HepG2 (cell line): ENCODE data around the gene NT5C. TPM values are rescaled to one million over a fixed set of nuclear protein-coding genes. Genes with fewer than 3 reads are reported as not detected.
A peak's percentile ranks its signal among the peaks of the same experiment; 100 is the strongest.

Source experiments
- ATAC-seq: fragments of 200-7000 bp; cut with Tn5 transposase; 3 replicates; pipeline ENCODE4 v1.9.1; 2020; ENCODE audit warnings: mild to moderate bottlenecking, moderate library complexity
- BruUV-seq: library from RNA; stranded (reverse); fragments of 400-500 nt; replicated peaks from 2 replicates; lab custom pipeline; 2021; lab: Mats Ljungman, UMichigan
- CTCF ChIA-PET: fragments of 300-600 bp; formaldehyde crosslinking; extraction: SDS; loops from one replicate; lab custom pipeline; 2021; ENCODE audit warnings: low total read pairs, inconsistent platforms, low intra/inter-chr PET ratio; lab: Yijun Ruan, JAX
- POLR2A ChIA-PET: fragments of 350-600 bp; sonication (Branson Sonifier 250); formaldehyde crosslinking; loops from one replicate; lab custom pipeline; 2020; ENCODE audit warnings: antibody characterized with exemption, inconsistent platforms; lab: Yijun Ruan, JAX
- DNase-seq: peaks from one replicate; pipeline ENCODE4 v3.0.0-alpha.2; 2015; ENCODE audit warnings: low spot score
- FAIRE-seq: peaks from 3 replicates; lab custom pipeline; 2011; peaks lifted over from hg19 to GRCh38; lab: Jason Lieb, UNC
- H2AFZ ChIP-seq: one replicate; pipeline ENCODE4 v1.6.1; 2011; ENCODE audit warnings: low read length, inconsistent platforms
- H3K27ac ChIP-seq: fragments of 300-600 bp; 3 replicates; pipeline ENCODE4 v1.8.0; 2011; ENCODE audit warnings: mixed run types, mild to moderate bottlenecking, mixed read lengths, low read length, inconsistent platforms; ENCODE audit not compliant: insufficient read depth; ENCODE audit errors: extremely low read length
- H3K27me3 ChIP-seq, 2 experiments: fragments of 200-600 bp in 1 of 2; 2 replicates in 1 of 2; 3 replicates in 1 of 2; pipeline versions ENCODE4 v1.6.0 to v1.8.0; 2011; ENCODE audit warnings: low read length in 2 of 2, mild to moderate bottlenecking in 2 of 2, moderate library complexity in 2 of 2, inconsistent platforms in 1 of 2; ENCODE audit not compliant: insufficient read depth in 2 of 2, control insufficient read depth in 1 of 2
- H3K36me3 ChIP-seq, 2 experiments: fragments of 200-600 bp in 1 of 2; replicated peaks in 1 of 2; 2 replicates in 1 of 2; 3 replicates in 1 of 2; pipeline versions ENCODE4 v1.5.1 to v1.8.0; 2011; ENCODE audit warnings: low read length in 2 of 2, inconsistent platforms in 1 of 2; ENCODE audit not compliant: insufficient read depth in 2 of 2, control insufficient read depth in 1 of 2
- H3K4me1 ChIP-seq: 2 replicates; pipeline ENCODE4 v1.5.1; 2012; ENCODE audit warnings: low read length, inconsistent platforms; ENCODE audit not compliant: insufficient read depth
- H3K4me2 ChIP-seq: 2 replicates; pipeline ENCODE4 v1.6.0; 2011; ENCODE audit warnings: low read depth, low read length, inconsistent platforms
- H3K4me3 ChIP-seq, 3 experiments: fragments of 200-600 bp in 1 of 3; sonication (generic), shearing (Covaris generic) in 1 of 3; replicated peaks in 1 of 3; 2 replicates each; pipeline ENCODE4 v1.5.1; 2011 to 2016; ENCODE audit warnings: low read length in 3 of 3, inconsistent platforms in 2 of 3, low read depth in 2 of 3, mild to moderate bottlenecking in 2 of 3, control low read depth in 1 of 3, mixed read lengths in 1 of 3; ENCODE audit not compliant: insufficient read depth in 1 of 3
- H3K79me2 ChIP-seq: one replicate; pipeline ENCODE4 v1.6.1; 2011; ENCODE audit warnings: low read length, inconsistent platforms; ENCODE audit not compliant: insufficient read depth
- H3K9ac ChIP-seq: 2 replicates; pipeline ENCODE4 v1.6.0; 2011; ENCODE audit warnings: mild to moderate bottlenecking, low read depth, low read length, inconsistent platforms; ENCODE audit not compliant: insufficient read depth
- H3K9me3 ChIP-seq: 2 replicates; pipeline ENCODE4 v1.5.1; 2012; ENCODE audit warnings: mild to moderate bottlenecking, low read length
- H4K20me1 ChIP-seq: 2 replicates; pipeline ENCODE4 v1.6.0; 2011; ENCODE audit warnings: inconsistent platforms, mild to moderate bottlenecking, low read length, moderate library complexity; ENCODE audit not compliant: insufficient read depth
- ARID2 ChIP-seq: sonication (generic); formaldehyde crosslinking; IDR thresholded peaks from 2 replicates; pipeline ENCODE4 v1.8.1; 2022; ENCODE audit warnings: mild to moderate bottlenecking, missing genetic modification reagents, borderline replicate concordance
- ARID3A ChIP-seq: IDR thresholded peaks from 2 replicates; pipeline ENCODE4 v1.6.1; 2012; ENCODE audit warnings: low read depth, low read length, improper control_type of control experiment
- ARNT2 ChIP-seq: sonication (generic); formaldehyde crosslinking; IDR thresholded peaks from 2 replicates; pipeline ENCODE4 v1.8.0; 2022; ENCODE audit warnings: mild to moderate bottlenecking, low read depth, missing genetic modification reagents, moderate library complexity
- ATF7 ChIP-seq, 2 experiments: fragments of 450-650 bp in 1 of 2; sonication (generic) in 1 of 2; formaldehyde crosslinking in 1 of 2; IDR thresholded peaks; 2 replicates each; pipeline versions ENCODE4 v1.4.0 to v1.6.1; 2016 to 2020; ENCODE audit warnings: antibody characterized with exemption in 1 of 2, mild to moderate bottlenecking in 1 of 2, missing genetic modification reagents in 1 of 2
- HCFC1 ChIP-seq: fragments of 150-350 bp; IDR thresholded peaks from 2 replicates; pipeline ENCODE4 v1.6.1; 2014; ENCODE audit warnings: low read depth, low read length
- MIER2 ChIP-seq: IDR thresholded peaks from 2 replicates; pipeline ENCODE4 v1.6.1; 2016; ENCODE audit warnings: missing biosample characterization, missing genetic modification reagents
- NPAS2 ChIP-seq: sonication (generic); formaldehyde crosslinking; IDR thresholded peaks from 2 replicates; pipeline ENCODE4 v1.8.0; 2022; ENCODE audit warnings: mild to moderate bottlenecking, missing genetic modification reagents, borderline replicate concordance
- SAP130 ChIP-seq: IDR thresholded peaks from 2 replicates; pipeline ENCODE4 v1.6.1; 2016; ENCODE audit warnings: low read depth
- SKIL ChIP-seq: sonication (generic); formaldehyde crosslinking; IDR thresholded peaks from 2 replicates; pipeline ENCODE4 v1.8.0; 2022; ENCODE audit warnings: missing genetic modification reagents, mild to moderate bottlenecking, moderate library complexity, borderline replicate concordance
- SP5 ChIP-seq: IDR thresholded peaks from 2 replicates; pipeline ENCODE4 v1.6.1; 2016; ENCODE audit warnings: low read depth, borderline replicate concordance
- THAP8 ChIP-seq: sonication (generic); formaldehyde crosslinking; IDR thresholded peaks from 2 replicates; pipeline ENCODE4 v1.5.1; 2020; ENCODE audit warnings: missing genetic modification reagents, mild to moderate bottlenecking, borderline replicate concordance
- ZNF317 ChIP-seq: sonication (generic); formaldehyde crosslinking; IDR thresholded peaks from 2 replicates; pipeline ENCODE4 v1.5.0; 2020; ENCODE audit warnings: mild to moderate bottlenecking, missing genetic modification reagents
- ZNF33A ChIP-seq: sonication (generic); formaldehyde crosslinking; IDR thresholded peaks from 2 replicates; pipeline ENCODE4 v1.5.1; 2020; ENCODE audit warnings: missing genetic modification reagents, mild to moderate bottlenecking, moderate library complexity, borderline replicate concordance
- WGBS: methylation state at CpG from one replicate; pipeline ENCODE4 v1.1.6; 2017; ENCODE audit warnings: low lambda C conversion rate; 5-methylcytosine and 5-hydroxymethylcytosine counted together
- in situ Hi-C: cut with HindIII; loops from 2 replicates; pipeline ENCODE4 v1.10.0; 2017; ENCODE audit warnings: low pct_unique_long_range_greater_than_20kb; ENCODE audit not compliant: extremely low pct_ligation_motif_present
- intact Hi-C: fragments of 100-400 bp; cut with micrococcal nuclease; formaldehyde crosslinking; loops from one replicate; pipeline ENCODE4 v1.10.0; 2022; ENCODE audit not compliant: unreplicated experiment
- polyA plus RNA-seq, 8 experiments: library from polyadenylated mRNA; depleted of rRNA in 3 of 8; stranded (reverse) in 7 of 8; unstranded in 1 of 8; fragments of >200 nt; fragmentation: Illumina TruSeq in 4 of 8; extraction: Trizol in 4 of 8; gene quantifications; 2 replicates each; pipeline versions ENCODE4 v1.2.1 to v1.2.3, GENCODE V29; 2011 to 2016; ENCODE audit warnings: low read depth in 4 of 8, missing spikeins in 1 of 8, mixed read lengths in 1 of 8; ENCODE audit not compliant: insufficient read depth in 1 of 8
- total RNA-seq, 5 experiments: library from RNA; depleted of rRNA; stranded (reverse); fragments of >200 nt; fragmentation: Illumina TruSeq; extraction: Trizol; gene quantifications; 2 replicates each; pipeline ENCODE4 v1.2.3, GENCODE V29; 2016; ENCODE audit warnings: low read depth in 1 of 5

The NT5C gene
- total and polyA plus RNA-seq, 2 of the 13 experiments (the other 11 are each of a cell fraction or from before 2014, with no cell fraction given): 42.8 to 48.6 TPM

- TF ChIP-seq ARNT2 (CRISPR knock-in tag) (peak; percentile 97), SP5 (CRISPR knock-in tag) (peak; percentile 48; the same call in 1 of the 2 replicates), HCFC1 (peak; percentile 29; the same call in 1 of the 2 replicates), THAP8 (CRISPR knock-in tag) (no peak), ZNF317 (CRISPR knock-in tag) (peak; percentile 46), ATF7 (IDR thresholded peaks at IDR 0.05) (no peak), ATF7 (CRISPR knock-in tag; IDR thresholded peaks at IDR 0.05) (no peak)
Observed at GRCh38 chr17:75131278-75132017, at the start of gene NT5C (continued).

GRCh38 chr17:75181110-75181509 is 49.6 kb upstream of the NT5C start:
- H4K20me1 ChIP-seq: peaks cover 15% of the 10 kb centered on the region
- H3K36me3 ChIP-seq: peaks cover 16 to 34% of the 10 kb centered on the region in 2 experiments
- CTCF ChIA-PET: no interaction called here
- H3K4me1 ChIP-seq: peaks cover 40% of the 10 kb centered on the region
- WGBS: 14% methylated on average over 7 of the region's 8 CpGs
- no peaks in the 10 kb centered on the region for H3K9me3 ChIP-seq
- ATAC-seq: no peak
- in situ Hi-C loops: no loop called here
- DNase-seq: no peak
- intact Hi-C loops: no loop called here
- H2AFZ ChIP-seq: no peak overlapping the region
- peak; percentile 43 for TF ChIP-seq SAP130 (CRISPR knock-in tag)
- no peak for TF ChIP-seq SKIL (CRISPR knock-in tag)
- TF ChIP-seq ARID3A: no peak
- 0 out of 2 replicates have a peak, but pooled peaks have one; percentile 8 for TF ChIP-seq ARID2
- TF ChIP-seq ZNF33A (CRISPR knock-in tag): no peak
- TF ChIP-seq NPAS2 (CRISPR knock-in tag): no peak
- no peak for TF ChIP-seq MIER2 (CRISPR knock-in tag)
- H3K27me3 ChIP-seq: no peaks in the 10 kb centered on the region; a peak in 1 of 5 replicates
- peaks cover 60% of the 10 kb centered on the region for H3K79me2 ChIP-seq
- BruUV-seq: no TSS peak
- peak overlapping the region; percentile 96 for H3K27ac ChIP-seq
- POLR2A ChIA-PET: interaction anchor here (0.7 to 1.9 kb wide), 4 partner anchors 10 to 50 kb away, joined by 3 to 5 read pairs (median 3); partner anchors contain the start of gene NT5C
- peak overlapping the region; percentile 95 for H3K9ac ChIP-seq
- H3K4me3 ChIP-seq: peak overlapping the region; percentile 92 to 98 (median 96); a peak in 5 of 6 replicates
- peak overlapping the region; percentile 94 for H3K4me2 ChIP-seq
- FAIRE-seq: no peak
